ENCODE results near the gene CADM4. TPM values are rescaled to one million over a fixed set of nuclear protein-coding genes. Genes with fewer than 3 reads are reported as not detected.

CADM4 gene
- total RNA-seq, 2 donors from 2014 or later = 2.3 to 5.8 TPM

GRCh38 chr19:43624933-43625332 is 14.7 kb downstream of the CADM4 start:
- Histone ChIP-seq H3K36me3 (no peaks in the 10 kb centered on the region), H3K4me1 (no peaks in the 10 kb centered on the region)

DNA sequence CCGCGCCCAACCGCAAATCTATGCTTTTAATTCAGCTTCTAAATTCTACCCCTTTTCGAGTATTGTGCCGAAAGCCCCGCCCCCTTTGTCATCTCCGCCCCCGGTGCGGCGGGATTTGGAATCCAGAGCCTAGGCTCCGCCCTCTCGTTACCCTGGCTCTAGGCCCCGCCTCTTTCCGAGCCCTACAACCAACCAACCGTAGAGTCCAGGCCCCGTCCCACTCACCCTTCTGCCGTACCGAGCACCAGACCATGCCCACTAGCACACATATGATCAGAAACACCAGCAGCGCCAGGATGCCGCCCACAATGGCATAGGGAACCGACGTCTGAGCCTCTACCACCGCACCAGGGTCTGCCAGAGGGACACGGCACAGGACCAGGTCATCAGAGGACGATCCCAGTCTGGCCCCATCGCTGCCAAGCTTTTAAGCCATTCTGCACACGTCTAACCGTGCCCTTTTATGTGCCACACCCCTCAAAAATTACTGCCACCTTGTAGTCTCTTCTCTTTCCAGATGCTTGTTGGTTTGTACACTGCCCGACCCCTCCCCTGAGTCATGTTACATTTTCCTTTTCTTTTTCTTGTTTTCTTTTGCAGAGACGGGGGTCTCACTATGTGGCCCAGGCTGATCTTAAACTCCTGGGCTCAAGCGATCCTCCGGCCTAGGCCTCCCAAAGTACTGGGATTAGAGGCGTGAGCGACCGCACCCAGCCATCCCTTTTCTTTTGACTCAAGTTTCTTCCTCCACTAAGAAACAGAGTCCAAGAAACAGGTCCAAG is 15.6 kb downstream of the CADM4 start:
- no peak for DNase-seq
- Histone ChIP-seq H3K9me3 (no peaks in the 10 kb centered on the region), H3K27me3 (no peaks in the 10 kb centered on the region), H3K27ac (no peak overlapping the region), H3K4me3 (no peak overlapping the region), H3K4me1 (no peaks in the 10 kb centered on the region), H3K9ac (ENCODE audit: low read depth in 2 of 2, low read length in 2 of 2) (no peak overlapping the region), H3K36me3 (no peaks in the 10 kb centered on the region)
- TF ChIP-seq, protein P1, sequence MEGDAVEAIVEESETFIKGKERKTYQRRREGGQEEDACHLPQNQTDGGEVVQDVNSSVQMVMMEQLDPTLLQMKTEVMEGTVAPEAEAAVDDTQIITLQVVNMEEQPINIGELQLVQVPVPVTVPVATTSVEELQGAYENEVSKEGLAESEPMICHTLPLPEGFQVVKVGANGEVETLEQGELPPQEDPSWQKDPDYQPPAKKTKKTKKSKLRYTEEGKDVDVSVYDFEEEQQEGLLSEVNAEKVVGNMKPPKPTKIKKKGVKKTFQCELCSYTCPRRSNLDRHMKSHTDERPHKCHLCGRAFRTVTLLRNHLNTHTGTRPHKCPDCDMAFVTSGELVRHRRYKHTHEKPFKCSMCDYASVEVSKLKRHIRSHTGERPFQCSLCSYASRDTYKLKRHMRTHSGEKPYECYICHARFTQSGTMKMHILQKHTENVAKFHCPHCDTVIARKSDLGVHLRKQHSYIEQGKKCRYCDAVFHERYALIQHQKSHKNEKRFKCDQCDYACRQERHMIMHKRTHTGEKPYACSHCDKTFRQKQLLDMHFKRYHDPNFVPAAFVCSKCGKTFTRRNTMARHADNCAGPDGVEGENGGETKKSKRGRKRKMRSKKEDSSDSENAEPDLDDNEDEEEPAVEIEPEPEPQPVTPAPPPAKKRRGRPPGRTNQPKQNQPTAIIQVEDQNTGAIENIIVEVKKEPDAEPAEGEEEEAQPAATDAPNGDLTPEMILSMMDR (IDR thresholded peaks at IDR 0.05) = no peak
- intact Hi-C loops (cut with DNase I) = no loop called here

More at GRCh38 chr19:43624933-43625332, 14.7 kb downstream of the CADM4 start:
- intact Hi-C loops (cut with DNase I) = no loop called here
- peak; percentile 85 for DNase-seq
- no peaks in the 10 kb centered on the region for H3K27me3 ChIP-seq
- no peak overlapping the region for H3K27ac ChIP-seq
- TF ChIP-seq, protein P1 (IDR thresholded peaks at IDR 0.05) = peak; percentile 16
- H3K9me3 ChIP-seq = no peaks in the 10 kb centered on the region
- H3K4me3 ChIP-seq = no peak overlapping the region
- no peak overlapping the region for H3K9ac ChIP-seq (ENCODE audit: low read depth in 2 of 2, low read length in 2 of 2)

- Histone ChIP-seq H3K36me3 (no peaks in the 10 kb centered on the region), H3K4me3 (no peak overlapping the region), H3K27me3 (no peaks in the 10 kb centered on the region), H3K9me3 (no peaks in the 10 kb centered on the region), H3K27ac (no peak overlapping the region), H3K4me1 (no peaks in the 10 kb centered on the region), H3K9ac (ENCODE audit: low read depth in 2 of 2, low read length in 2 of 2) (no peak overlapping the region)
- DNase-seq = no peak
- intact Hi-C loops (cut with DNase I) = no loop called here
- TF ChIP-seq, protein P1 (IDR thresholded peaks at IDR 0.05) = no peak
These were observed 16.7 kb downstream of the CADM4 start for GRCh38 chr19:43622956-43623355.

- Histone ChIP-seq H3K27me3 (no peaks in the 10 kb centered on the region), H3K36me3 (no peaks in the 10 kb centered on the region), H3K4me3 (no peak overlapping the region), H3K9ac (ENCODE audit: low read depth in 2 of 2, low read length in 2 of 2) (no peak overlapping the region), H3K27ac (no peak overlapping the region), H3K9me3 (no peaks in the 10 kb centered on the region), H3K4me1 (no peaks in the 10 kb centered on the region)
- intact Hi-C loops (cut with DNase I) = no loop called here
- TF ChIP-seq, protein P1 (IDR thresholded peaks at IDR 0.05) = no peak
- DNase-seq = no peak
These were observed 17.6 kb downstream of the CADM4 start for GRCh38 chr19:43622070-43622469.

DNA sequence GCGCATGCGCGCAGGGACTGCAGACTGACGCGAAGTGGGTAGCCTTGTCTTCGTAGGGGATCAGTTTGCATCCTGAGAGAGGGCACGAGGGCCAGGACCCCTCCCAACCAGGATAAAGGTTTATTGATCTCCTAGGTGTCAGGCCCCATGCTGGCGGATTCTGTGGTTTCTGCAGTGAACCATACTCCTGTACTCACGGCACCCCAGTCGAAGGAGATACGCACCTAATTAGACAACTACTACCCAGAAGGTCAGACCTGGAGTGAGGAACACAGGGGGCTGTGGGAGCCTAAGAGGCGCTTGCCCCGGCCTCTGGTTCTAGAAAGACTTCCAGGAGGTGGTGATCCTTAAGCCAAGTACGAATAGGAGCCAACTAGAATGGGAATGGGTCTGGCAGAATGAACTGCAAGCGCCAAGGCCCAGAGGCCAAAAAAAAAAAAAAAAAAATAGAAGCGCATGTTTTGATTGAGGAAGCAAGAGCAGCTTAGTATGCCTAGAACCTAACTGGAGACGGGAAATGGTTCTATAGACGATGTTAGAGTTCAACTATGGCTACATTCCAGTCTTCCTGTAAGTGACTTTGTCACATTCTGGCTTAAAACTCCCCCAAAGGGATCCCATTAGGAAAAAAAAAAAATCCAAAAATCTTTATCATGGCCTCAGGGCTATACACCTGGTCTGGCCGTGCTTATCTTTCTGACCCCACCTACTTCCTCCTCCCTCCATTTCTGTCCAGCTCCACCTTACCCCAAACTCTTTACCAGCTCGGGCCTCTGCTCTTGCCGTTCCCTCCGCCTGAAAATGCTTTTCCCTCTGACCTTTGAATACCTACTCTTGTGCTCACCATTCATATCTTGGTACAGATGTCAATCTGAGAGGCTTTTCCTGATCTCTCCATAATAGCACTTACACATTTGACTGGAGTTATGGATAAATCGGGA is 19.3 kb downstream of the CADM4 start:
- intact Hi-C loops (cut with DNase I) = no loop called here
- Histone ChIP-seq H3K27ac (peak overlapping the region; percentile 94), H3K9me3 (no peaks in the 10 kb centered on the region), H3K4me3 (peak overlapping the region; percentile 94), H3K36me3 (no peaks in the 10 kb centered on the region), H3K4me1 (no peaks in the 10 kb centered on the region), H3K27me3 (no peaks in the 10 kb centered on the region), H3K9ac (ENCODE audit: low read depth in 2 of 2, low read length in 2 of 2) (peak overlapping the region; percentile 87 to 96)
- DNase-seq = no peak
- TF ChIP-seq, protein P1 (IDR thresholded peaks at IDR 0.05) = no peak
